Left colon (tissue), 2 donors: ENCODE results near the gene KIF4A. TPM values are rescaled to one million over a fixed set of nuclear protein-coding genes. Genes with fewer than 3 reads are reported as not detected.

Experiments used
- ATAC-seq: fragments of 200-7000 bp; cut with Tn5 transposase; one replicate; pipeline ENCODE4 v1.9.1; 2020; ENCODE audit warnings: mild to moderate bottlenecking, moderate library complexity
- DNase-seq, 2 donors: peaks; one replicate each; pipeline ENCODE4 v3.0.0-alpha.2; 2020
- intact Hi-C, 2 donors: fragments of 100-400 bp; cut with DNase I in 1 of 2; cut with micrococcal nuclease in 1 of 2; formaldehyde crosslinking; loops; one replicate each; pipeline versions ENCODE4 v1.11.2 to v1.14.0; 2022; cut with DNase I, micrococcal nuclease
- total RNA-seq, 2 donors: library from RNA; stranded (reverse); fragmentation: NEBNext Ultra II Directional; extraction: Animal tissue kit (Norgen Biotek cat#: 25700); gene quantifications; one replicate each; pipeline ENCODE4 v1.2.1, GENCODE V29; 2021
- donor health status: DM: no; HTN: no; CAD: no.
- donor health status: DM: yes; HTN: yes; CAD: no.

The KIF4A gene
- total RNA-seq, 2 donors from 2014 or later, result 2.2 to 6.7 TPM

DNA sequence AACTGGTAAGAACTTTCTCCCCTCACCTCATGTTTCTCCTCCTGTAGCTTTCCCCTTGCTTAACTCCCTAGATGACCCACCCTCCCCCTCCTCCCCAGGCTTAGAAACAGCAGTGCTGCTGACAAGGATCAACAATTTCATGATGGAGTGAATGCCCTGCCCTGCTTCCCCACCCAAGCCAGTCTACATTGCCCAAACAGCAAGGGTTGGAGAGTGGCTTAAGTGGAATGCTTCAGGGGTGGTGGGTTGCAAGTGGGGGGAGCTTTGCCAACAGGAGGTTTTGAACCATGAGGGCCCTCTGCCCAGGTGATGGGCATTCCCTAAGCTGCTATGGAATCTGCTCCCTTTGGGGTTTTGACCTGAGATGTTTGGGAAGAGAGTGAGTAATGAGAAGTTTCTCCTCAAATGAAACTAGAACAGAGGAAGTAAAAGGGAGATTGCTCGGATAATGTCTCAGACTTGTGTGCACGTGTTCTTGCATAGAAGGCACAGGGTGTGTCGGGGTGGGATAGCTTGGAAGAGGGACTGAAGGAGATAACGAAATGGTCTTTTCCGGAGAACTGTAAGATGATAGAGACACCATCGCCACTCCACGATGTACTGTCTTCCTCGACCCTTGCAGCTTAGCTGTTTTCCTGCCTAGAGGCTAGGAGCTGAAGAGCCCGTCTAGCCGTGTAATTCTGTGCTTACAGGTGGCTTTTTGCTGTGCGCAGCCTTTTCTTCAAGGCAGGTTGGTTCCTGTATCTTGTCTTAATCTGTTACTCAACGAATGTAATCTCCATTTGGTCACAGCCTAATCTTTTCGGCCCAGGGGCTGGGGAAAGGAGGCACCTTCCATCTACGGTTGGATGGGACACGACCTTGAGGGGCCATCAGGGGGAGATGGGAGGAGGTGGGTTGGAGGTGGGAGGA is 143.3 kb downstream of the KIF4A start:
- DNase-seq (no peak), ATAC-seq (no peak)
- intact Hi-C loops, result no loop called here

DNA sequence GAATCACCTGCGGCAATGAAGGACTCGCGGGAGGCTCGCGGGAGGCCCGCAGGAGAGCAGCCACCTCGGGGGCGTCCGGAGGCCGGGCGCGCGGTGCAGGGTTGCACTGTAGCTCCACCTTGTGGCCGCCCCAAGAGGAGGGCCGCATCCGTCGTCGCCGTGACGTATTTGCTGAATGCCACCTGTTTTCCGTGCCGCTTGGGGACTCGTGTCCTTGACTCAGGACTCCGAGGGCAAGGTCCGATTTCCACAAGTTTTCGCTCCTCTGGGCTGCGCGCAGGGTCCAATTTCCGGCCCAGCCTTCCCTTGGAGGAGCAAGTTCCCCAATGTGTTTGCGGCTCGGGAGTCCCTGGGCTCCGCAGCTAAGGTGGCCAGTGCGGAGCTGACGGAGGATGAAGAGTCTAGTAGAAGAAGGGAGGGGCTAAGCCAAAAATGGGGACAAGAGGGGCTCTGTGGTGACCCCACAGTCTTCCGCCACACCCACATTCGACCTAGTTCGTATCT is 144.0 kb downstream of the KIF4A start:
- intact Hi-C loops, result no loop called here
- peak; percentile 74 to 82 for DNase-seq
- peak; percentile 79 for ATAC-seq

DNA sequence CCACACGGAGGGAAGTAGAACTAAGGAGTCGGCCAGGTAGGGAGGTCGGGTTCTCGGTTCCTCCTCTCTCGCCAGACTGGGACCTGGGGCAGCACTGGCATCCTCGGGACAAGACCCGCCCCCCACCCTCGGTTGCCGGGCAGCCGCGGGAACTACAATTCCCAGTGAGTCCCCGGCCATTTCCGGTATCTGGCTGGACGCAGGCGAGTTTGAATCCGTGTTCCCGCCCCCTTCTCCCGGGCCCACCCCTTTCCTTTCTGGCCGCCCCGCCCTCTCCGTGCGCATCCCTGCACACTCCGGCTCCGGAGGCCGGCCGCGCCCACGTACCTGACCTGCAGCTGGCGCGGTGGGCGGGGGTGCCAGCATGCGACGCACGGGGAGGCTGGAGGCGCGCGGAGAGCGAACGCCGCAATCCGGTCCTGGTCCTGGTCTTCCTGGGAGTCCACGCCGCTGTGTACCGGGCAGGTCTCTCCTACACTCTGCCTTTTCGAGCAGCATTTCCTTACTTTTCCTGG is 144.5 kb downstream of the KIF4A start:
- DNase-seq, result peak; percentile 91 to 92
- intact Hi-C loops, result no loop called here
- ATAC-seq, result peak; percentile 92

DNA sequence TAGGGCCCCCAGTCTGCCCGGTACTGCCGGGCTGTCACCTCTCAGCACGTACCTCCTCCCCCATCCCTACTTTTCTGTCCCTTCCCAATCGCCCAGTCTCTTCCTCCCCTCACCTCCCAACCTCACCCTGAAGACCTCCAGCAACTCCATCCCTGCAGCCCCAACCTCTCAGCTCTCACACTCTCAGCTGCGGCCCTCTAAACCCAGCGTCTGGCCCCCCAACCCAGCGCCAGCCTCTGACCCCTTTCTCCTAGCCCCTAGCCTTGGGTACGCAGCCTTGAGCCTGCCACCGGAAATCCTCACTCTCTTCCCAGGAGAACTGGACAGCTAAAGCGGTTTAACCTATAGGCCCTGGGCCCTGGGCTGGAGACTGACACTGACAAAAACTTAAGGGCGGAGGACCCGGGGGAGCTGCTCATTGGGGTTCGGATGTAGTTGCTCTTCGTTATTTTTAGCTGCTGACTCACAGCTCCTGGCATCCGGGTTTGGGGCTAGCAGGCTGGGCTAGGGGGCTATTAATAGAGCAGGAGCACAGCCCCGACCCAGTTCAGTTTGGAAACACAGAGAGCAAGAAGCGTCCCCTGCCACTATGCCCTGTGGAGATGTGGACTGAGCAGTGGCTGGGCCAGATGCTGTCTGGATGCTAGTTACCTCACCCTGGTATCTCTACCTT is 145.1 kb downstream of the KIF4A start:
- no peak for ATAC-seq
- intact Hi-C loops, result no loop called here
- no peak for DNase-seq

DNA sequence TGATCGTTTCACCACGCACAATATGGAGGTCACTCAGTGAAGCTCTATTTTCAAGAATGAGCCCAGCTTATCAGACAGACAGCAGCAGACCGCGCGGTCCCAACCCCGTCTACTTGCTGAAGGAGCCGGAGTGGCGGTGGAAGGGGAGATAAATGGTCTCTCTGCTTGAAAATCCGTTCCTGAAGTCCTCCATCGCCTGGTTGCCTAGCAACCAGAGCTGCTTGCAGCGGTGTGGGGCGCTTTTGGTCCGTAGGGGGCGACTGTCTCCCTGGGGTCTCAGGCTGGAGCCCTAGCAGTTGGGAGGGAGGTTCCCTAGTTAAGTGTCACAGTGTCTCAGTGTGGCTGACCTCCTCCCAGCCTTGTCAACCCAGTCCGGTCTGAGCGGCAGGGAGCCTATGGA is 146.4 kb downstream of the KIF4A start:
- intact Hi-C loops, result no loop called here
- DNase-seq, result no peak
- ATAC-seq, result no peak

DNA sequence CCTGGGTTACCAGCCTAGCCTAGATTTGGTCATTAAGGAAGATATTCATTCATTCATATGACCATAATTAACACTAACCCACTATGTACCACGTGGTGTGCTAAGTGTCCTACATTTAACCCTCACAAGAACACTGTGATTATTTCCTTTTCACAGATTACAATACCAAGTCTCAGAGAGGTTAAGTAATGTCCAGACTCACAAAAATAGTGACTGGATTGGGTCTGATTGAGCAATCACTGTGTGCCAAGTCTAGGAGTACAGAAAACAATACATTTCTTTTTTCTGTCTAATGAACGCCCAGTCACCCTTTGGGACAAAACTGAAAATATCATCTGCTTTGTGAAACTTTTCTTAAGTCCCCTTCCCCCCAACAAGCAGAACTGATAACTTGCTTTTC is 147.1 kb downstream of the KIF4A start:
- DNase-seq (no peak), ATAC-seq (no peak)
- intact Hi-C loops, result no loop called here

DNA sequence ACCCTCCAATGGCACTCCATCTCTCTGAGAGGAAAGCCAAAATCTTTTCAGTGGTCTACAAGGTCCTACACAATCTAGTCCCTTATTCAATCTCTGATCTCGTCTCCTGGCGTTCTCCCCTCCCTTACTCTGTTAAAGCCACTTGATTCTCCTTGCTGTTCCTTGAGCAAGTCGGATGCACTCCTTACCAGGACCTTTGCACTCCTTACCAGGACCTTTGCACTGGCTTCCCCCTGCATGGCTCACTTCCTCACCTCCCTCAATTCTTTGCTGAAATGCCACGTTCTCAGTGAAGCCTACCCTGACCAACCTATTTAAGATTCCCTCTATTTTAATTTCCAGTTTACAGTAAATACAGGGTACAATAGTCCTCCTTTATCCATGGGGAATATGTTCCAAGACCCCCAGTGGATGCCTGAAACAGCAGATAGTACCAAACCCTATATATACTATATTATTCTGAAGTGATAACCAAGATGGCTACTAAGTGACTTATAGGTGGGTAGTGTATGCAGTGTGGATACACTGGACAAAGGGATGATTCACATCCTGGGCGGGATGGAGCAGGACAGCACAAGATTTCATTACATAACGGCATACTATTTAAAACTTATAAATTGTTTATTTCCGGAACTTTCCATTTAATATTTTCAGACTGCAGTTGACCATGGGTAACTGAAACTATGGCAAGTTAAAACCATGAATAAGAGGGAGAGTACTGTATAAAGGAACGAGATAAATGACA is 148.2 kb downstream of the KIF4A start:
- no peak for DNase-seq
- ATAC-seq, result no peak
- intact Hi-C loops, result no loop called here

DNA sequence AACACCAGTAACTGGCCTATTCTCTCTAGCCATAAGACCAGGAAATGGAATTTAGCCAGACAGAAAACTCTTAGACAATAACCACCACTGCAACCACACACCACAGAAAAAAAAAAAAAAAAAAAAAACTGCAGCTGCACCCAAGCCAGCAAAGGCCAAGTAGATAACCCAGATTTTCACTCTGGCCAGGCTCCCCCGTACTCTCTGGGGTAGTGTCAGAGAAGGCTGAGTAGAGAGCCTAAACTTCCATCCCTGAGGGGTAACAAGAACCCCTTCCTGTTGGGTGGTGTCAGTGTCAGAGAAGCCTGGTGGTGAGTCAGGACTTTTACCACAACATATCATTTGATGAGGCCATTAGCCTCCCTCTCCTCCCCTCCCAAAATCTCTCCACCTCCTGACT is 149.1 kb downstream of the KIF4A start:
- no peak for ATAC-seq
- no peak for DNase-seq
- intact Hi-C loops, result no loop called here

DNA sequence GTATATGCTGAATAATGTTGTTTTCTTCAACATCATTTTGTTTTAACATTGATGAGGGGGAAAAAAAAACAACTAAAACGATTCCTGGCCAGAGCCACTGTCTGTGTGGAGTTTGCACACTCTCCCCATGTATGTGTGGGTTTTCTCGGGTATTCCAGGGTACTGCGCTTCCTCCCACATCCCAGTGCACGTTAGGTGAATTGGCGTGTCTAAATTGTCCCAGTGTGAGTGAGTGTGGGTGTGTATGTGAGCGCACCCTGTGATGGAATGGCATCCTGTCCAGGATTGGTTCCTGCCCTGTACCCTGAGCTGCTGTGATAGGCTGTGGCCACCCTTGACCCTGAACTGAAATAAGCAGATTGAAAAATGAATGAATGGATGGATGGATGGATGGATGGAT is 152.3 kb downstream of the KIF4A start:
- ATAC-seq, result no peak
- intact Hi-C loops, result no loop called here
- DNase-seq, result no peak

DNA sequence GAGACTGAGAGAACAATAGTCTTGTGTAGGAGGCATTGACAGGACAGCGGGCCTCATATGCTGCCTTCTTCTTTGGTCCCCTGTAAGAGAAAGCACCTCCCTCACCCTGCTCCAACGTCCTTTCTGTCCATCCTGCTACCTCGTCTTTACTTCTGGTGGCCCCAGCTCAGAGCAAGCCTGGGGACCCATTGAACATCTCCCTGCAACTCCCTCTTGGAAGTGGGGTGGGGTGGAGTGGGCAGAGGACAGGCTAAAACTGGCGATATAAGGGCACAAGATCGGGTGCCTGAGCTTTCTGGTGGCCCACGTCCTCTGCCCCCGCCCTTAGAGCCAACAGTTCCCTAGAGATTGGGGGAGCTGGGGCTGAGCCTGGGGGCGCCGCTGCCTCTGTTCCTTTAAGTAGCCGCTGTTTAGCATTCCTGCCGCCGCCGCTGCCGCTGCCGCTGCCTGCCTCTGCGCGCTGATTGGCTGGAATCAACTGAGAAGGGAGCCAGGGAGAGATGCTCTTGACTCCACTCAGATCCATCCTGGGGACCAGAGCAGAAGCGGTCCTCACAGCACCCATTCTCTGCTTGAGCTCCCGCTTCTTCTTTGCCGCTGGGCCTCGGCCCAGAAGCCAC is 154.5 kb downstream of the KIF4A start, which contains the start of gene DLG3:
Gene DLG3 (plus strand): TSS at position 510 of the 620 bp plus-strand sequence. CDS start 367 bp downstream, outside the sequence.
- ATAC-seq (peak; percentile 28), DNase-seq (no peak)
- intact Hi-C loops, result no loop called here

DNA sequence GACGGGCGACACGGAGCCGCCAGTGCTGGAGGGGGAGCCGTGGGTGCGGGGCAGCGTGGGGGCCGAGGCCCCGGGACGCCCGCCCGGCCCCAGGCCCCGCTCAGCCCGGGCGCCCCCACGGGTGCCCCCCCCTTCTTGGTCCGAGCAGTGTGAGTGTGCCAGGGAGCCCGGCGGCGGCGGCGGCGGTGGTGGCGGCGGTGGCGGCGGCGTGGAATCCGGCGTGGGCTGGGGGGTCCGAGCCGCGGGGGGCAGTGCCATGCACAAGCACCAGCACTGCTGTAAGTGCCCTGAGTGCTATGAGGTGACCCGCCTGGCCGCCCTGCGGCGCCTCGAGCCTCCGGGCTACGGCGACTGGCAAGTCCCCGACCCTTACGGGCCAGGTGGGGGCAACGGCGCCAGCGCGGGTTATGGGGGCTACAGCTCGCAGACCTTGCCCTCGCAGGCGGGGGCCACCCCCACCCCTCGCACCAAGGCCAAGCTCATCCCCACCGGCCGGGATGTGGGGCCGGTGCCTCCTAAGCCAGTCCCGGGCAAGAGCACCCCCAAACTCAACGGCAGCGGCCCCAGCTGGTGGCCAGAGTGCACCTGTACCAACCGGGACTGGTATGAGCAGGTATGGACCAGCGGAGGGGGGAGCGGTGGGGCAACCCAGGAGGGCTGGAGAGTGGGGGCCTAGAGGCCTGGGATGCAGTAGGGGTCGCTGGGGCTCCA is 155.2 kb downstream of the KIF4A start:
- intact Hi-C loops, result no loop called here
- ATAC-seq, result no peak
- no peak for DNase-seq

DNA sequence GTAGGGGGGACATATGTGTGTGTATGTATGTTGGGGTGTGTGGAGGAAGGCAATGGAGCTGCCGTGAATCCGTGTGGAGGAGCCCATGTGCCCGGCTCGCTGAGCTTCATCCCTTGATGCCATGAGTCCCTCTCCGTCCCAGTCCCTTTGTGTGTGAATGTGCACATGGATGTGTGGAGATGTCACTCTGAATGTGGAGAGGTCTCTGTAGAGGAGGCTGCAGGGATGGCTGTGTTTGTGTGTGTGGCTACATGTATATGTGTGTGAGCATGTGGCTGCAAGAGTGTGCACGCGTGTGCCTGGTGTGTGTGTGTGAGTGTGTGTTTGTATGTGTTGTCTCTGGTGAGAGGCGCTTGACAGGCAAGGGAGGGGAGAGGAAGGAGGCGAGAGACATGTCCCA is 156.0 kb downstream of the KIF4A start:
- ATAC-seq, result no peak
- intact Hi-C loops, result no loop called here
- no peak for DNase-seq

DNA sequence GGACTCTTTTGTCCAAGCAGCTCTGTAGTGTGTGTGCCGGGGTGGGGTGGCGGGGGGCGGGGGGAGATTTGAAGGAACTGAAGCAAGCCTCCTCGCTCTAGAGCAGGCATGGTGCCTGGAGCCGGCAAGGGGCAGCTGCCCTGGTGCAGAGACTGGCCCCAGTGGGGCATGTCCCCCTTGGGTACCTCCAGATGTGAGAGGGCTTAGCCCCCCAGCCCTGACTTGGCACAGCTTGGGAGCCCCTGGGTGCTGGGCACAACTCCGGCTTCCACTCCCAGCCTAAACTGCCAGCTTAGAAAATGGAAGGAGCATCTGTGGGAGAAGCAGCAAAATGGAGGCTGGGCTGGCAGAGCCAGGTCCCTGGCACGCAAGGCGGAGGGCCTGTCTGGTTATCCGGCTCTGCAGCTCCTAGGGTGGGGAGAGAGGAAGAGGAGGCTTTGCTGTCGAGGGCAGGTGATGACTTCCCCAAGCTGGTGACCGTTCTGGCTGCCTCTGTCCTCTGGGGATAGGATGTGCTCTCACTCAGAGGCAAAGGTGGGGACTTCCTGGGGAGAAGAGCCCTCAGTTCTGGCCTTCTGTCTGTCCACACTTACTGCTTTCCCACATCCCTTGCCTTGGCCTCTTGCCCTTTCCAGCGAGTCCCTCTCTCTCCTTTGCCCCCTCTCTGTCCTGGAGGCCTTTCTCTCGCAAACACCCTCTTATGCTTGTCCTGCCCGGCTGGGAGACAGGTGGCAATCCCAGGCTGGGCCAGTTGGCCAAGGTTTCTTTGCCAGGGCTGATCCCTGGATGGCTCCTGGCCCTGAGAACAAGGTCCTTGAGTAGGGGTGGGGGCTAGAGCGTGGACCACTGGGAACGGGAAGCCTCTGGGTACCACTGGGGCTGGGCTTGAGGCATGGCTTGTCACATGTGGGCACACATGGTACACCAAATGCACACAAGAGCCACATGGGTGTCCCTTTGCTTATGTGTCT is 156.8 kb downstream of the KIF4A start:
- ATAC-seq, result no peak
- intact Hi-C loops, result no loop called here
- no peak for DNase-seq

DNA sequence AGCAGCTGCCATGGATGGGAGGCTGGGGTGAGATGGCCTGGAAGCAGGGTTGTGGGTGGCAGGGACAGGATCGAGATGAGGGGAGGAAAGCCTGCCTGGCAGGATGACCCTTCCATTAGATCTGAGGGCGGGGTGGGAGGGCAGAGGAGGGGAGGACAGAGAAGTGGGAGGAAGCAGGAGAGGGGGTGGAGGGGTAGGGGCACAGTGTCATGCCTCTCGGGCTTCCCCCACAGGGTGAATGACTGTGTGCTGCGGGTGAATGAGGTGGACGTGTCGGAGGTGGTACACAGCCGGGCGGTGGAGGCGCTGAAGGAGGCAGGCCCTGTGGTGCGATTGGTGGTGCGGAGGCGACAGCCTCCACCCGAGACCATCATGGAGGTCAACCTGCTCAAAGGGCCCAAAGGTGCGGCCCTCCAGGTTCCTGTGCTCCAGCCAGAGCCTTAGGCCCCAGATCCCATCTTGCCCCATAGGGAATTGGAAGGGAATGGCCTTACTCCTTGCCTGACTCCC is 159.6 kb downstream of the KIF4A start:
- intact Hi-C loops, result no loop called here
- no peak for ATAC-seq
- DNase-seq, result no peak

DNA sequence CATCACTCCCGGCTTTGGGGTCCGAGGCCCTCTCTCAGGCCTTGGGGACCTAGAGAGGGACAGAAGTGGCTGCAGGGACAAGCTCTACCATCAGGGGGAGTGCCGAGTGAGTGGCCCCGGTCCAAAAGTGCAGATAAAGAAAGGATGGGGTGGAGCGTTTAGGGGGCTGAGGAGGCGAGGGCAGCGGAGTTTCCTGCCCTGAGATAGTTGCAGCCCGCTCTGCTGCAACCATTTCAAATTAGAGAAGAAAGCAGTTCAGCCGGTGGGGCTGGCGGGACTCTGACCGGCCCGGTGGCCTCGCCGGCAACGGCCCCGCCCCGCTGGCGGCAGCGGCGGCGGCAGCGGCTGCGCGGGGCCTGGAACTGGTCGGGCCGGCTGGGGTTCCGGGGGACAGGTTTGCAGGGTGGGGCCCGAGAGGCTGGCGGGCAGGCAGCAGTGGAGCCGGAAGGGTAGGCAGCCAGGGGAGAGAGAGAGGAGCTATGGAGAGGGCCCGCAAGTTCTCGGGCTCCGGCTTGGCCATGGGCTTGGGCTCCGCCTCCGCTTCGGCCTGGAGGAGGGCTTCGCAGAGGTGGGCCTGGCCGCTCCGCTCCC is 162.3 kb downstream of the KIF4A start:
- ATAC-seq, result peak; percentile 41
- intact Hi-C loops, result no loop called here
- DNase-seq, result peak; percentile 53 to 66

DNA sequence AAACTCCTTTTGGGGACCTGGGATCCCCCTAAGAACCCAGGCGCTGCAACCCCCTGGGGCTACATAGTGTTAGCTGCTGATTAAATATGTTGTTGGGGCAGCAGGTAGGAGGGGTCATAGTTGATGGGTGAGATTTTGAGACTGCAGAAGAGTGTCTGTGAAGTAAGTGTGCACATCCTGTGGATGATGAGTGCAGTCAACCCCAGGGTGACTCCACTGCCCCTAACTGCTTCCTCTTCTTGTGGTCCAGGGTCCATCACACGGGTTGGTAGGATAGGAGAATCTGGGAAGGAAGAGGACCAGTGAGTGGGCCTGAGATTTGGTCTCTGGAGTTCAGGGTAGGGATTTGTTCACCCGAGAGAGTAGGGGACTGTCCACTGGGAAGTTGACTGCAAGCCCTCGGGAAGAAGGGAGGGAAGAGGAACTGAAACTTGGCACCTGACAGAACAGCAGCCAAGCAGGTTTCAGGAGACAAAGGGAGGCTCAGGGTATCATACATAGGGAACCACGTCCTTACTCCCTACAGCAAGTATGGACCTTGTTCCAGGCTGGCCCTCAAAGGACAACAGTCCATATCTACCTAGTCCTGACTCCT is 163.2 kb downstream of the KIF4A start:
- DNase-seq, result no peak
- intact Hi-C loops, result no loop called here
- peak; percentile 2 for ATAC-seq
